Small intestine (tissue), 7 donors: Measurements from ENCODE around the gene POU2F3. TPM values are rescaled to one million over a fixed set of nuclear protein-coding genes. Genes with fewer than 3 reads are reported as not detected.

Source experiments
- DNase-seq, 2 donors: peaks; one replicate each; pipeline versions ENCODE4 v3.0.0 to v3.0.0-alpha.2; 2013
- FAIRE-seq: peaks from 2 replicates; lab custom pipeline; 2012; peaks lifted over from hg19 to GRCh38; lab: Jason Lieb, UNC
- H3K27ac ChIP-seq, 3 donors: one replicate each; pipeline ENCODE4 v1.5.1; 2013; ENCODE audit warnings: low read length in 2 of 3, mild to moderate bottlenecking in 2 of 3, control low read depth in 1 of 3, inconsistent platforms in 1 of 3, low read depth in 1 of 3, moderate library complexity in 1 of 3
- H3K27me3 ChIP-seq, 3 donors: one replicate each; pipeline ENCODE4 v1.6.1; 2013; ENCODE audit warnings: low read length in 3 of 3, inconsistent platforms in 1 of 3; ENCODE audit not compliant: control insufficient read depth in 3 of 3, insufficient read depth in 3 of 3
- H3K36me3 ChIP-seq, 3 donors: one replicate each; pipeline ENCODE4 v1.6.1; 2013; ENCODE audit warnings: low read length in 3 of 3, inconsistent platforms in 1 of 3, low read depth in 1 of 3, mild to moderate bottlenecking in 1 of 3, moderate library complexity in 1 of 3; ENCODE audit not compliant: control insufficient read depth in 3 of 3, insufficient read depth in 2 of 3
- H3K4me1 ChIP-seq, 3 donors: one replicate each; pipeline ENCODE4 v1.6.1; 2013; ENCODE audit warnings: low read length in 2 of 3, inconsistent platforms in 1 of 3, low read depth in 1 of 3, mild to moderate bottlenecking in 1 of 3, moderate library complexity in 1 of 3; ENCODE audit not compliant: control insufficient read depth in 3 of 3, insufficient read depth in 2 of 3
- H3K4me3 ChIP-seq, 3 donors: one replicate each; pipeline ENCODE4 v1.5.1; 2013; ENCODE audit warnings: low read length in 3 of 3, control low read depth in 1 of 3, inconsistent platforms in 1 of 3, low read depth in 1 of 3, mild to moderate bottlenecking in 1 of 3, moderate library complexity in 1 of 3
- H3K9me3 ChIP-seq, 2 donors: one replicate each; pipeline ENCODE4 v1.6.1; 2013; ENCODE audit warnings: low read depth in 1 of 2, low read length in 1 of 2; ENCODE audit not compliant: control insufficient read depth in 2 of 2, insufficient read depth in 1 of 2
- WGBS, 3 donors: extraction: QIAGEN DNeasy Blood & Tissue Kit; methylation state at CpG; one replicate each; pipeline ENCODE4 v1.1.7; 2013; 5-methylcytosine and 5-hydroxymethylcytosine counted together
- polyA plus RNA-seq, 4 donors: library from polyadenylated mRNA; stranded (reverse) in 3 of 4; unstranded in 1 of 4; fragments of 200-250 nt in 3 of 4; fragments of 120-200 nt in 1 of 4; gene quantifications; one replicate each; pipeline versions ENCODE4 v1.2.1 to v1.2.3, GENCODE V29; 2013
- donor health status: healthy with polysubstance abuse.
- donor health status: control.
- donor health status: control.
- donor health status: Bipolar disorder and iron deficiency.
- donor health status: healthy.

POU2F3 gene
- polyA plus RNA-seq, 4 donors = 1.0 to 1.6 (median 1.4) TPM

- DNase-seq = peak in 1 of 2 donors; percentile 25
- Histone ChIP-seq H3K27ac (peak overlapping the region in 2 of 3 donors; percentile 80 to 96), H3K9me3 (no peaks in the 10 kb centered on the region), H3K27me3 (no peaks in the 10 kb centered on the region), H3K4me3 (no peak overlapping the region), H3K36me3 (no peaks in the 10 kb centered on the region), H3K4me1 (peaks cover 7 to 83% (median 23%) of the 10 kb centered on the region in 3 donors)
- WGBS, 3 donors = 48 to 69% (median 56%) methylated on average over 9 of the region's 9 CpGs
- no peak for FAIRE-seq
These were observed 42.0 kb upstream of the POU2F3 start for GRCh38 chr11:120197977-120198376.

- 66 to 72% (median 68%) methylated on average over 5 of the region's 5 CpGs for WGBS, 3 donors
- FAIRE-seq (no peak), DNase-seq (no peak)
- H3K27ac ChIP-seq = peak overlapping the region; percentile 75 to 96 (median 80)
- H3K9me3 ChIP-seq = no peaks in the 10 kb centered on the region
- H3K27me3 ChIP-seq = no peaks in the 10 kb centered on the region
- H3K36me3 ChIP-seq = no peaks in the 10 kb centered on the region
- peaks cover 7 to 79% (median 22%) of the 10 kb centered on the region in 3 donors for H3K4me1 ChIP-seq
- H3K4me3 ChIP-seq = no peak overlapping the region
These were observed 41.5 kb upstream of the POU2F3 start for GRCh38 chr11:120198403-120198786.

DNA sequence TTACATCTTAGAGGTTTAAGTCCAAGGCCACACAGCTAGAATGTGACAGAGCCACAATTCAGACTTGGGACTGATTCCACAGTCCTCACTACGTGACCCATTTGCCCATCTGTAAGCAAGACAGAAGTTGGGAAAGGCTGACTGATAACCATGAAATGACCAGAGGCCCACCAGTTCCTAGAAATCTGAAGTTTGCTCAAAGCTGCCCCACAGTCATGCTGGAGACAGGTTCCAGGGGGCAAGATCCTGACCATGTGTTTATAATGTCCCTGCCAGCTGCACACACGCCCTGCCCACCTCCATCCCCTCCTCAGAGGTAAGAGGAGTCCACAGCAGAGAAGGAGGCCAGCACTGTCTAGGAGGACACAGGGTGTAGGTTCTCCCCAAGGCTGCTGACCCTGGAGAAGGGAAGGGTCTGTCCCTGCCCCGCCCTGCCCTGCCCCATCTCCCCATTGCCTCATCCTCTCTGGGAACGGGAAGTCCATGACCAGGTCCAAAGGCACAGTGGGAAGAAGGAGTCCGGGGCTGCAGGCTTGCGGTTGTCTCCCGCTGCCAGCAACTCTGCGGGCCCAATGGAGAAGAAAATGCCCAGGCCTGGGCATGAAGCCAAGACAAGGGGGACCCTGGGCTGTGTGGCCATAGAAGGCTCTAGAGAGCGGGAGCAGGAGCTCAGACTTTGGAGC lies 41.0 kb upstream of the POU2F3 start:
- Histone ChIP-seq H3K27ac (peak overlapping the region; percentile 75 to 96 (median 80)), H3K9me3 (no peaks in the 10 kb centered on the region), H3K4me1 (peaks cover 7 to 80% (median 20%) of the 10 kb centered on the region in 3 donors), H3K27me3 (no peaks in the 10 kb centered on the region), H3K36me3 (no peaks in the 10 kb centered on the region), H3K4me3 (no peak overlapping the region)
- WGBS, 3 donors = 25 to 63% (median 37%) methylated on average over 9 of the region's 9 CpGs
- DNase-seq = peak; percentile 88 to 93
- FAIRE-seq = no peak

DNA sequence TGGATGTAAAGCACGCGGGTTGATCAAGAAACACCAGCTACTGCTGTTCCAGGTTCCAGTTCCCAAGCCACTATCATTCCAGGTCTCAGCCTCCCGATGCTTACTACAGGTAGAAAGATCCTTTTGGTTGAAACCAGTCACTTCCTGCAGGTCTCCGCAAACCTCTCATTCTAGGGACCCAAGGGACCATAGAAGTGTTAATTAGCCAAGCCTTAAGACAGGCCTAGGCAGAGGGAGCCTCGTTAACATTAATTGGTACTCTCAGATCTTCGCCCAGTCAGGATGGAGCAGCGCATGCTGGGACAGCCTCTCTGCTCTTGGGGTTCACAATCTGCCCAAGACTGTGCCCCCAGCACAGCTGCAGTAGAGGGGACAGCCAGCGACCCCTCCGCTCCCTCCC lies 40.3 kb upstream of the POU2F3 start:
- Histone ChIP-seq H3K27ac (peak overlapping the region in 2 of 3 donors; percentile 80 to 96), H3K36me3 (no peaks in the 10 kb centered on the region), H3K4me3 (no peak overlapping the region), H3K4me1 (peaks cover 7 to 80% (median 20%) of the 10 kb centered on the region in 3 donors), H3K9me3 (no peaks in the 10 kb centered on the region), H3K27me3 (no peaks in the 10 kb centered on the region)
- WGBS, 3 donors = 89 to 92% (median 89%) methylated on average over 9 of the region's 9 CpGs
- no peak for DNase-seq
- FAIRE-seq = no peak

GRCh38 chr11:120200677-120201076 lies 39.3 kb upstream of the POU2F3 start:
- H3K27me3 ChIP-seq = no peaks in the 10 kb centered on the region
- H3K4me3 ChIP-seq = no peak overlapping the region
- DNase-seq = peak; percentile 41 to 74
- no peak for FAIRE-seq
- H3K9me3 ChIP-seq = no peaks in the 10 kb centered on the region
- 14 to 73% (median 54%) methylated on average over 1 of the region's 1 CpG for WGBS, 3 donors
- H3K36me3 ChIP-seq = no peaks in the 10 kb centered on the region
- H3K27ac ChIP-seq = peak overlapping the region in 2 of 3 donors; percentile 17 to 96
- peaks cover 7 to 72% (median 20%) of the 10 kb centered on the region in 3 donors for H3K4me1 ChIP-seq

DNA sequence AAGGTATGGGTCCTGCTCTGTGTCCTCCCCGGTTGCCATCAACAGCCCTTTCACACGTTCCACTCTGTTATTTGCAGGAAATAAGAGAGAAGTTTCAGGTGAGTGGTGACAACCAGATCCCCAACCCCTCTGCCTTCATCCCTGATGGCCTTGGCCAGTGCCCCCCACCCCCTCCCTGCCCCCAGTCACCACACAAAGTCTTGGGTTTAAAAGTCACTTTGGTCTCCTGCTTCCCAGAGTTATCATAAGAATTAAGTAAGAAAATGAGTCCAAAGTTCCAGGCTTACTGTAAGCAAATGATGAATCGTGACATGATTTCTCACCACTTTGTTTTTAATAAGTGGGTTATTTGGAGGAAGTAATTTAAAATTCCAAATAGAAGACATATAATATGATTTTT lies 38.3 kb upstream of the POU2F3 start:
- WGBS, 3 donors = 27 to 54% (median 28%) methylated on average over 3 of the region's 3 CpGs
- H3K36me3 ChIP-seq = no peaks in the 10 kb centered on the region
- peak overlapping the region in 1 of 3 donors; percentile 96 for H3K27ac ChIP-seq
- FAIRE-seq (no peak), DNase-seq (peak; percentile 72 to 80)
- H3K4me3 ChIP-seq = no peak overlapping the region
- no peaks in the 10 kb centered on the region for H3K9me3 ChIP-seq
- H3K4me1 ChIP-seq = peaks cover 7 to 62% (median 13%) of the 10 kb centered on the region in 3 donors
- H3K27me3 ChIP-seq = no peaks in the 10 kb centered on the region

- 80 to 90% (median 84%) methylated on average over 4 of the region's 4 CpGs for WGBS, 3 donors
- Histone ChIP-seq H3K4me1 (peaks cover 4 to 51% (median 8%) of the 10 kb centered on the region in 3 donors), H3K27ac (peak overlapping the region in 1 of 3 donors; percentile 2), H3K4me3 (no peak overlapping the region), H3K36me3 (no peaks in the 10 kb centered on the region), H3K9me3 (no peaks in the 10 kb centered on the region), H3K27me3 (no peaks in the 10 kb centered on the region)
- DNase-seq (no peak), FAIRE-seq (no peak)
These were observed 36.3 kb upstream of the POU2F3 start for GRCh38 chr11:120203626-120204025.

- FAIRE-seq (no peak), DNase-seq (no peak)
- 78 to 86% (median 83%) methylated on average over 7 of the region's 7 CpGs for WGBS, 3 donors
These were observed 34.3 kb upstream of the POU2F3 start for GRCh38 chr11:120205596-120206161.

More at GRCh38 chr11:120205596-120206161, 34.3 kb upstream of the POU2F3 start:
- Histone ChIP-seq H3K4me1 (peaks cover 2 to 46% (median 11%) of the 10 kb centered on the region in 3 donors), H3K4me3 (no peak overlapping the region), H3K36me3 (no peaks in the 10 kb centered on the region), H3K27ac (no peak overlapping the region), H3K9me3 (no peaks in the 10 kb centered on the region), H3K27me3 (no peaks in the 10 kb centered on the region)
